ENCODE measurements around the gene ETV6.
"Not testable (repeated sequence)": the region's sequence is repeated elsewhere in the genome, so short reads cannot be mapped to it uniquely, and the experiment has no call there.

Gene ETV6

DNA sequence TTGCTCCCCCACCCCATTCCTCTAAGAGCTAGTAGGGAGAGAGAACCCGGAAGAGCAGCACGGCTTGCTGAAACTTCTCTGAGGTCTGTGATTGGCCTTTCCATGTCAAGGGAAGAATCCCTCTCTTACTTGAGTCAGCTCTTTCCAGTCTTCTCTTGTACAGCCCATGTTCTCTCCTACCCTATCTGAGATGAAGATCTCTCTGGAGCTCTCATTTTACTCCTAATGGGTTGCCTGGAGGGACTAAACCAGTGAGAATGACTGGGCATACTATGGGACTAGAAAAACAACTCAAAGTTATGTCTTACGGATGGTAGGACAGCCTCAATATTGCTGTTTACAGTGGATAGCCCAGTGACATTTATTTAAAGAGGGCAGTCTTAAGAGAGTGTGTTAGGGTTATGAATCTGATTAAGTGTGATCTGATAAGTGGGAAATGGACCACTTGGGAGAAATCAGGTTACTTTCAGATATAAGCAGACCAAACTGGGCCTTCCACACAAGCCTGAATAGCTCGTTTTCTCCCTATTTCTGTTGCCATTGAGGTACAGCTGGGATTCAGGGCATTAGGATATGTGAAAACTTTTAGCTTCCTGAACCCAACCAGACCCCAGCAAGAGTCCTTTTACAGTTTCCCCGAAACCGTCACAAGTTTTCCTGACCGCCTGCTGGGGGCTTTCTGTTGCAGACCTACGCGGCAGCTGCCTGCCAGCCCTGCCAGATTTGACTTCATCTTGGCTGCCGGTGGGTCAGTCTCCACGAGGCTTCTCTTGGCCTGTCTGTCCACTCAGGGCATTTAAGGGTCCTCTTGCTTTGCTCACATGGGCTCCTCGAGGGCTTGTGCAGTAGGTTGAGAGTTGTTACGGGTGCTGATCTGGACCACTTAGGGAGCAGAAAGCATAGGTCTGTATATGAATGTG lies 16.9 kb downstream of the ETV6 start:
- Histone ChIP-seq H3K9me3 (no peaks in the 10 kb centered on the region), H3K27me3 (ENCODE audit: low read depth) (no peaks in the 10 kb centered on the region), H3K36me3 (replicated peaks) (no peaks in the 10 kb centered on the region), H3K4me3 (no peak overlapping the region), H3K4me1 (no peaks in the 10 kb centered on the region)
- in situ Hi-C loops (cut with MboI; ENCODE audit: low sequenced_read_pairs) = no loop called here
- no peak for DNase-seq (ENCODE audit: low spot score in 2 of 2)

DNA sequence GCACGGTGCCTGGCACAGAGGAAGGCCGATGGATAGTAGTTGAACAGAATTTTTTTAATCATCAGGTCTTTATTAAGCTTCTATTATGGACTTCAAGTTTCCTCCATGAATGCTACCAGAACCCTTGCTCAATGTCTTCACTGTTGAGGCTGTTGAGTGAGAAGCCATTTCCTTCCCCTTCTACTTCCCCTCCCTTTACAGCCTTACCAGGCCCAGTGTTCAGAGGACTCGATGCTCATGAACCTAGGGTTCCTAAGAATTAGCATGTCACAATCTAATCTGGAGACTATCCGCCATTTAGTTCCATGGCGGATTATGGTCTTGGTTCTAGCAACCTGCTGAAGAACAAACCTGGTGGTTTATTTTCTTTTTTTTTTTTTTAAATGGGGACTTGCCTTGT lies 17.7 kb downstream of the ETV6 start:
- H3K4me1 ChIP-seq = no peaks in the 10 kb centered on the region
- no peaks in the 10 kb centered on the region for H3K36me3 ChIP-seq (replicated peaks)
- in situ Hi-C loops (cut with MboI; ENCODE audit: low sequenced_read_pairs) = no loop called here
- H3K4me3 ChIP-seq = no peak overlapping the region
- H3K27me3 ChIP-seq (ENCODE audit: low read depth) = no peaks in the 10 kb centered on the region
- DNase-seq (ENCODE audit: low spot score in 2 of 2) = no peak
- no peaks in the 10 kb centered on the region for H3K9me3 ChIP-seq

DNA sequence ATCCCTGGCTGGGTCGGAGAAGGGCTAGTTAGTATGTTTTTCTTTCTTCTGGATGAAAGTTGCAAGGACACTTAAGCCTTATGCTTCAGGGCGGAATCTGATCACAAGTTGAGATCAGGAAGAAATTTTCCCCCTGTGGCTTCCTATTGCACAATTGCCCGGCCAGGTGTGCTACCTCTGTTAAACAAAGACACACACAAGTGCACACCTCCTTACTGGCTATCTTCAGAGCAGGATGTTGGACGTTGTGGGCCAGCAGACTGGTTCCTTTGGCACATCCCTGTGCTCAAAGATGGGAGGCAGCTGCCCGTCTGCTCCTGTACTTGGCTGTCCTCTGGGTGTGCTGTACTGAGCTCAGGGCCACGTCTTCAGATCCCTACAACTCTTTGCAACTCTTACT lies 19.1 kb downstream of the ETV6 start:
- Histone ChIP-seq H3K27me3 (ENCODE audit: low read depth) (no peaks in the 10 kb centered on the region), H3K4me1 (no peaks in the 10 kb centered on the region), H3K9me3 (no peaks in the 10 kb centered on the region), H3K36me3 (replicated peaks) (no peaks in the 10 kb centered on the region), H3K4me3 (no peak overlapping the region)
- no peak for DNase-seq (ENCODE audit: low spot score in 2 of 2)
- in situ Hi-C loops (cut with MboI; ENCODE audit: low sequenced_read_pairs) = no loop called here

DNA sequence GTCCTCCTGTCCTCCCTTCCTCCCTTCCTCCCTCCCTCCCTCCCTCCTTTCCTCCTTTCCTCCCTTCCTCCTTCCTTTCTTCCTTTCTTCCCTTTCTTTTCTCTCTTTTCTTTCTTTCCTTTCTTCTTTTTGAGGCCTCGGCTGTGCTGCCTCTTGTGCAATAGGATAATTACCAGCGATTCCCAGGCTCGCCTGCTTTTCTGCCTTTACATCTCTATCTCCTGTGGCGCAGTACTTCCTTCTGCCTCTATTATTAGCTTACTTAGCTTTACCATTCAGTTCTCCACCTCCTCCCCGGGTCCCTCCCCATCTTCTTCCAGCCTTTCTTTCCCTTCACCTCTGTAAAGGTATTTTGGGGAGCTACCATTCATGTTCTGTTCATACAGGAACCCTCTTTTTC lies 19.9 kb downstream of the ETV6 start:
- Histone ChIP-seq H3K9me3 (no peaks in the 10 kb centered on the region), H3K36me3 (replicated peaks) (no peaks in the 10 kb centered on the region), H3K4me1 (no peaks in the 10 kb centered on the region), H3K27me3 (ENCODE audit: low read depth) (no peaks in the 10 kb centered on the region), H3K4me3 (no peak overlapping the region)
- in situ Hi-C loops (cut with MboI; ENCODE audit: low sequenced_read_pairs) = no loop called here
- DNase-seq (ENCODE audit: low spot score in 2 of 2) = no peak

DNA sequence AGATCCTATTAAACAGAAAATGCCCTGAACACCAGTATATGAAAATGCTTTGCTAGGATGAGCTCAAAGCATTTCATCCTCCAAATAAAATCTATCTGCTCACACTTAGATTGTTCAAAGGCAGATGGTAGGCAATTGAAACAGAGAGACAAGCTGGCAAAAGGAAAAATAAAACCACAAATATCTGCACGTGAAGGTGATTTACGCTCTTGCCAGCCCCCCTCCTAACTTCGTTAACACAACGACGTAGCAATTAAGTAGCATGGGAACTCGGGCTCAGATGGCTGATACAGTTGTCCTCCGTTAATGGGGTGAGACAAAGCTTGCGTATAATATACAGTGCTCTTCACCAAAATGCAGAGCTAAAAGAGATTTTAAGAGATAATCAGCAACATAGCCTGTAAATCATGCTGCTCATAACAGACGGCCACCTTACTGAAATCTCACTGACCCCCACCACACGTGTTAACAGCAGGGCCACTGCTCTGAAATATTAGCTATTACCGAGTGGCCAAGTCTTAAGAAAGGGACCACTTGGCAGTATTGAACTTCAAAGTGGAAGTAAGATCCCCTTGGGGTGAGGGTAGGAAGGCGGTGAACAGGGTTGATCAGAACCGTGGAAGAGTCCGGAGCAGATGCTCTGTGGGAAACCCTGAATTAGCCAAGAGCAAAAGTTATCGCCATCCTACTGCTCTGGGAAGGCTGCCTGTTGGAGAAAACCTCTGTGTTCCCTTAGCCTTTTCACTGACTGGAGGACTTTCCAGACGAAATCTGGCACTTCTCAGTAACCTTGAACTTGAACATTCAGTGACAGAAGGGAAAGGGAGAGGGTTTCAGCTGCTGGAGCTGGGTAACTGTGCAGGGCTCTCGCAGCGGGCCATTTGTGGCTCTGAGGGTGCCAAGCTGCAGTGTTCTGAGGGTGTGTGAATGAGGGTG lies 23.1 kb downstream of the ETV6 start:
- DNase-seq (ENCODE audit: low spot score in 2 of 2) = no peak
- Histone ChIP-seq H3K4me3 (no peak overlapping the region), H3K9me3 (no peaks in the 10 kb centered on the region), H3K4me1 (no peaks in the 10 kb centered on the region), H3K36me3 (replicated peaks) (no peaks in the 10 kb centered on the region), H3K27me3 (ENCODE audit: low read depth) (no peaks in the 10 kb centered on the region)
- in situ Hi-C loops (cut with MboI; ENCODE audit: low sequenced_read_pairs) = no loop called here

DNA sequence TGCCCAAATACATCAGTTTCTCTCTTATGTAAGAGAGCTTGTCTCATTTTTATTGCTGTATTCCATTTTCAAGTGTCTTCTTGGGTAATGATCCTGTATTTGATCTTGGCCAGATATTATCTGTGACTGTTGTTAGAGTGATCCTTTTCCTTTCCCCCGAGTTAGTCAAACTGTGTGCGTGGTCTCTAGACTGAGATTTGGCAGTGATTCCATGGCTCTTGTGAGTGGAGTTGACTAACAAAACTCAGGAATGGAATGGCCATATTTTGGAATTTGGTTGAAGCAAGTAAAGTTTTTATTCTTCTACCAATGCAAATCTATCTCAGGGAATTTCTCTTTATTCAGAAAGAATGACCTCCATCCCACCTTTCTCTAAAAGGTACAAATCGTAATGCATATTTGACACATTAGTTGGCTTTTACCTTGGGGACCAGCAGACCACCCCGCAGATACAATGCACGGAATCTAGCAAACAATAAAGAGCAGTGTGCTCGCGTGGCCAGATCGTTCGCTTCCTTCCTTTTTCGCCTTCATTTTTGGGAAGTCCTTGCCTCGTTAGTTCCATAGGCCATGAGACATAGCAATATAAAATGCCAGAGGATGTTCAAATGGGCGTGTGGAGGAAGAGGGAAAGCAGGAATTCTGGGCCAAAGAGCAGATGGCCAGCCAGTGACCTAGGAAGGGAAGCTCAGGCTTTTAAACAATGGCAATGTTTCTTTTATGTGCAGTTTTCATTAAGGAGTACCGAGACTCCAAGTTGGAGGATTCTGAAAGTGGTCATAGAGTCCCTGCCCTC lies 24.4 kb downstream of the ETV6 start:
- no peaks in the 10 kb centered on the region for H3K4me1 ChIP-seq

DNA sequence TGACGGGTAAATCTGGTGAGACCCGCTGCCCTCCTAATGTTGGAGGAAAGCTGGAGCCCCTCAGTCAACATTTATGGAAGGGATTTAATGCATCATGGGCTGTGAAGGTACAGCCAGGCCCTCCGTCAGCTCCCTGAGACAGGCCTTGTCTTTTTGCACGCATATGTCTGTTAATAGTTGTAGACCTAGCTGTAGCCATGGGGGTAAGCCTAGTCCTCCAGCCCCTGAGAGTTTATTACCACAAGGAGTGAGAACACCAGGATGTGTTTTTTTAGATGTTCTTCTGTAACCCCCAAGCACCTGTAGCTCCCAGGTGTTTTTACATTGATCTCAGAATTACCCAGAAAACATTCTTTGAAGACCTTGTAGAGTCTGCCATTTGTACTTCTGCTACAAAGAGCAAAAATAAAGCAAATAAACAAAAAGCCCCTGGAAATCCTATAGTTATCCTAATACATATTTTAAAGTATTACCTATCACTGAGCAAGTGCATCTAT lies 25.5 kb downstream of the ETV6 start:
- no peak overlapping the region for H3K4me3 ChIP-seq
- no peaks in the 10 kb centered on the region for H3K36me3 ChIP-seq (replicated peaks)
- DNase-seq (ENCODE audit: low spot score in 2 of 2) = no peak
- H3K9me3 ChIP-seq = no peaks in the 10 kb centered on the region
- in situ Hi-C loops (cut with MboI; ENCODE audit: low sequenced_read_pairs) = no loop called here
- H3K4me1 ChIP-seq = no peaks in the 10 kb centered on the region
- H3K27me3 ChIP-seq (ENCODE audit: low read depth) = no peaks in the 10 kb centered on the region

More for the DNA sequence above, 24.4 kb downstream of the ETV6 start:
- in situ Hi-C loops (cut with MboI; ENCODE audit: low sequenced_read_pairs) = no loop called here
- Histone ChIP-seq H3K4me3 (no peak overlapping the region), H3K27me3 (ENCODE audit: low read depth) (no peaks in the 10 kb centered on the region), H3K9me3 (no peaks in the 10 kb centered on the region), H3K36me3 (replicated peaks) (no peaks in the 10 kb centered on the region)
- no peak for DNase-seq (ENCODE audit: low spot score in 2 of 2)

DNA sequence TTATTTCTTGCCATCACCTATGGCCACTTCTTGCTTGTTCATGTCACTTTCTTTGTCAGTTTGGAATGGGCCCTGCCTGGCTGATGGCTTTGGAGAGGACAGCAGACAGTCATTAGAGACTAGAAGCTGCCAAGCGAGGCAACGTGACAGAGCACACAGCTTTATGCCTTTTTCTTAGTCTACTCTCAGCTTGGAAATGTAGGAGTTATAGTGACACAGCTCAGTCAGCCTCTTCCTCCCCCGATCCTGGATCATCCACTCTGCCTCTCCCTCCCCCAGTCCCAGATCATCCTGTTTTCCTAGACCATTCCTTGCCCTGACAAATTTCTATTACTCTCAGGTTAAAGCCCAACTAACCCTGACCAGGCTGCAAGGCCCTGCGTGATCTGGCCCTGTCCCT lies 26.6 kb downstream of the ETV6 start:
- H3K4me3 ChIP-seq = no peak overlapping the region
- H3K4me1 ChIP-seq = no peaks in the 10 kb centered on the region
- H3K9me3 ChIP-seq = no peaks in the 10 kb centered on the region
- no peaks in the 10 kb centered on the region for H3K36me3 ChIP-seq (replicated peaks)
- no peak for DNase-seq (ENCODE audit: low spot score in 2 of 2)
- in situ Hi-C loops (cut with MboI; ENCODE audit: low sequenced_read_pairs) = no loop called here
- H3K27me3 ChIP-seq (ENCODE audit: low read depth) = no peaks in the 10 kb centered on the region

DNA sequence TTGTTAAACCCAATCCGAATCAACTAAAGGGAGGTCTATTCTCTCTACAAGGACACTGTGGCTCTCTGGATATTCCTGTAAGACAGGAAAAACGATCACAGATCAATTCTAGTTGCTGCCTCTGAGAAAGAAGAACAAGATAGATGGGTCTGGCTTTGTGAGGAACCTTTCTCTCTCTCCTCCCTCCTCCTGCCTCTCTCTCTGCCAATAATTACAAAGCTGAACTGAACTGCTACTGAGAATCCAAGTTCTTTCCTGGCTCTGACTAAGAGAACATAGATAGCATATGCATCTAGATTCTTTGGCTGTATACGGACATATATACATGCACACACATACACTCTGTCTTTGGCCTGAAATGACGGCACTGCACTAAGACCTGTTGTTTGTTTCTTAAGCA lies 27.6 kb downstream of the ETV6 start:
- no peak for DNase-seq (ENCODE audit: low spot score in 2 of 2)
- Histone ChIP-seq H3K9me3 (no peaks in the 10 kb centered on the region), H3K4me1 (no peaks in the 10 kb centered on the region), H3K4me3 (no peak overlapping the region), H3K27me3 (ENCODE audit: low read depth) (no peaks in the 10 kb centered on the region), H3K36me3 (replicated peaks) (no peaks in the 10 kb centered on the region)
- in situ Hi-C loops (cut with MboI; ENCODE audit: low sequenced_read_pairs) = no loop called here

DNA sequence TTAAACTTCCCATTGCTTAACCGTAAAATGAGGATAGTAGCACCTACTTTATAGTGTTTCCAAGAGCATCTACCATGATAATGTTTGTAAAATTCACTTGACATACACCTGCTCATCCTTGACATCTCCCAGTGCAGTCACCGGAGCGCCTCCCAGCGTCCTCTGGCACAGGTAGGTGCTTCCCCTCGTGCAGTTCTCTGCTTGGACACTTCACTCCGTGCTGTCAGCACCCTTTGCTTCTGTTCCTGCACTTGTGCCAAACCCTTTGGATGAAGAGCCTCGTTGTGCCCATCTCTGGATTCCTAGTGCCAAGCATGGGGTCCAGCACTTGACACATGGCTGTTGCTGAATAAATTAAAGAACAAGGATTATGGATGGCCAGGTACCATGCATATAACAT lies 28.3 kb downstream of the ETV6 start:
- in situ Hi-C loops (cut with MboI; ENCODE audit: low sequenced_read_pairs) = no loop called here
- DNase-seq (ENCODE audit: low spot score in 2 of 2) = no peak
- Histone ChIP-seq H3K27me3 (ENCODE audit: low read depth) (no peaks in the 10 kb centered on the region), H3K4me1 (no peaks in the 10 kb centered on the region), H3K4me3 (no peak overlapping the region), H3K9me3 (no peaks in the 10 kb centered on the region), H3K36me3 (replicated peaks) (no peaks in the 10 kb centered on the region)

DNA sequence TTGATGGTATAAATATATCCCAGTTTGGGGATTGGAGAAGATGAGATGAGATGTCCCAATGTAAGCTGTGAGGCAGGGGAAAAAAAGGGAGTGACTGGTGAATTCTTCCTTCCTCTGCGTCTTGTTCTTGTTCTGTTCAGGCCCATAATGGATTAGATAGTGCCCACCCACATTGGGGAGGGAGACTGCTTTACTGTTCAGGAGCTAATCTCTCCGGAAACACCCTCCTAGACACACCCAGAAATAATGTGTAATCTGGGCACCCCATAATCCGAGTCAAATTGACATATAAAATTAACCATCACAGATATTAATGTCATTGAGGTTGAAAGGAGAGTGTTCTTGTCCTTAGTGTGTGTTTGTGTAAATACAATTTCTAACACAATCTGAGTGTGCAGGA lies 29.3 kb downstream of the ETV6 start:
- no peaks in the 10 kb centered on the region for H3K36me3 ChIP-seq (replicated peaks)
- H3K9me3 ChIP-seq = no peaks in the 10 kb centered on the region
- no peak for DNase-seq (ENCODE audit: low spot score in 2 of 2)
- no peak overlapping the region for H3K4me3 ChIP-seq
- in situ Hi-C loops (cut with MboI; ENCODE audit: low sequenced_read_pairs) = no loop called here
- H3K27me3 ChIP-seq (ENCODE audit: low read depth) = no peaks in the 10 kb centered on the region
- H3K4me1 ChIP-seq = no peaks in the 10 kb centered on the region

DNA sequence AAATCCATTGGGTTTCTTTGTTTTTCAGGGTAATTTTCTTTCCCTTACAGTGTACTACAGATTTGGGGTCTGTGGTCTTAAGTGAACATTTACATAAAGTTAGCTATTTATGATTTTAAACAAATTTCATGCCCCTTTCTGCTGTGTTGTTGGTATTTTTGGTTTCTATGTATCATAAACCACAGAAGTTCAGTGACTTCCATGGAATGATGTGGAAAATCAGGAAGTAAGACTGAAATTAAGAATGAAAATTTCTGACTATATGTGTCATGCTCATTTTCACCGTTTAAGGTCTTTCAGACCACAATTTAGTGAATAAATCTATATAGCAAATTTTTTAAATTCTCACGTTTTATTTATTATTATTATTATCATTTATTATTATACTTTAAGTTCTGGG lies 31.7 kb downstream of the ETV6 start:
- Histone ChIP-seq H3K4me1 (peaks cover 8% of the 10 kb centered on the region), H3K36me3 (replicated peaks) (no peaks in the 10 kb centered on the region), H3K9me3 (no peaks in the 10 kb centered on the region), H3K27me3 (ENCODE audit: low read depth) (no peaks in the 10 kb centered on the region), H3K4me3 (no peak overlapping the region)
- in situ Hi-C loops (cut with MboI; ENCODE audit: low sequenced_read_pairs) = no loop called here
- no peak for DNase-seq (ENCODE audit: low spot score in 2 of 2)

DNA sequence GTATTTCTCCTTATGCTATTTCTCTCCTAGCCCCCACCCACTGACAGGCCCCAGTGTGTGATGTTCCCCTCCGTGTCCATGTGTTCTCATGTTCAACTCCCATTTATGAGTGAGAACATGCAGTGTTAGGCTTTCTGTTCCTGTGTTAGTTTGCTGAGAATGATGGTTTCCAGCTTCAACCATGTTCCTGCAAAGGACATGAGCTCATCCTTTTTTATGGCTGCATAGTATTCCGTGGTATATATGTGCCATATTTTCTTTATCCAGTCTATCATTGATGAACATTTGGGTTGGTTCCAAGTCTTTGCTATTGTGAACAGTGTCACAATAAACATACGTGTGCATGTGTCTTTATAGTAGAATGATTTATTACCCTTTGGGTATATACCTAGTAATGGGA lies 32.2 kb downstream of the ETV6 start:
- in situ Hi-C loops (cut with MboI; ENCODE audit: low sequenced_read_pairs); H3K4me1 ChIP-seq; H3K27me3 ChIP-seq (ENCODE audit: low read depth); H3K4me3 ChIP-seq; H3K36me3 ChIP-seq (replicated peaks); H3K9me3 ChIP-seq; DNase-seq (ENCODE audit: low spot score in 2 of 2): not testable (repeated sequence)

Measured in HAP-1 (cell line).